Mesendoderm (in vitro differentiated cells): ENCODE measurements around the gene SLC46A3.

Experiments used
- DNase-seq: peaks from one replicate; pipeline ENCODE4 v3.0.0; 2013
- H2AK5ac ChIP-seq: 2 replicates; pipeline ENCODE4 v1.6.1; 2013; ENCODE audit warnings: low read length, inconsistent platforms
- H2BK120ac ChIP-seq: 2 replicates; pipeline ENCODE4 v1.6.1; 2013; ENCODE audit warnings: low read depth, mild to moderate bottlenecking, low read length, moderate library complexity, mixed read lengths
- H2BK15ac ChIP-seq: replicated peaks from 2 replicates; pipeline ENCODE4 v1.6.1; 2013; ENCODE audit warnings: low read depth, mild to moderate bottlenecking, moderate library complexity
- H2BK5ac ChIP-seq: 2 replicates; pipeline ENCODE4 v1.6.1; 2013; ENCODE audit warnings: low read length, inconsistent platforms
- H3K18ac ChIP-seq: 2 replicates; pipeline ENCODE4 v1.6.1; 2013; ENCODE audit warnings: mild to moderate bottlenecking, low read length, mixed read lengths
- H3K23ac ChIP-seq: one replicate; pipeline ENCODE4 v1.6.1; 2013; ENCODE audit warnings: low read length
- H3K27ac ChIP-seq: 2 replicates; pipeline ENCODE4 v1.5.1; 2013; ENCODE audit warnings: low read depth, mild to moderate bottlenecking, inconsistent platforms, low read length, moderate library complexity
- H3K27me3 ChIP-seq: 2 replicates; pipeline ENCODE4 v1.6.1; 2013; ENCODE audit warnings: low read length, control low read depth, mild to moderate bottlenecking, inconsistent platforms; ENCODE audit not compliant: insufficient read depth, poor library complexity
- H3K36me3 ChIP-seq: 2 replicates; pipeline ENCODE4 v1.6.1; 2013; ENCODE audit warnings: low read length, inconsistent platforms; ENCODE audit not compliant: control insufficient read depth, insufficient read depth
- H3K4ac ChIP-seq: one replicate; pipeline ENCODE4 v1.6.1; 2013; ENCODE audit warnings: low read depth, mild to moderate bottlenecking, low read length, moderate library complexity
- H3K4me1 ChIP-seq: 2 replicates; pipeline ENCODE4 v1.6.1; 2013; ENCODE audit warnings: low read depth, low read length, inconsistent platforms; ENCODE audit not compliant: control insufficient read depth
- H3K4me2 ChIP-seq: 2 replicates; pipeline ENCODE4 v1.6.1; 2013; ENCODE audit warnings: low read length
- H3K4me3 ChIP-seq: 2 replicates; pipeline ENCODE4 v1.5.1; 2013; ENCODE audit warnings: mild to moderate bottlenecking, low read length
- H3K56ac ChIP-seq: one replicate; pipeline ENCODE4 v1.6.1; 2013; ENCODE audit warnings: low read length
- H3K79me1 ChIP-seq: 2 replicates; pipeline ENCODE4 v1.6.1; 2013; ENCODE audit warnings: low read length, inconsistent platforms
- H3K79me2 ChIP-seq: 2 replicates; pipeline ENCODE4 v1.6.1; 2013; ENCODE audit warnings: mild to moderate bottlenecking, low read length; ENCODE audit not compliant: control insufficient read depth, insufficient read depth
- H3K9ac ChIP-seq: 2 replicates; pipeline ENCODE4 v1.6.1; 2013; ENCODE audit warnings: low read length, inconsistent platforms
- H4K5ac ChIP-seq: one replicate; pipeline ENCODE4 v1.6.1; 2013; ENCODE audit warnings: low read length
- H4K8ac ChIP-seq: one replicate; pipeline ENCODE4 v1.6.1; 2013; ENCODE audit warnings: low read depth, mild to moderate bottlenecking, control low read depth, low read length, moderate library complexity
- WGBS: extraction: QIAGEN DNeasy Blood & Tissue Kit; methylation state at CpG from one replicate; pipeline ENCODE4 v1.1.7; 2013; ENCODE audit warnings: low lambda C conversion rate, missing lambda C conversion rate; ENCODE audit not compliant: insufficient coverage; ENCODE audit errors: extremely low coverage; 5-methylcytosine and 5-hydroxymethylcytosine counted together

The SLC46A3 gene

GRCh38 chr13:28753946-28754345 lies 35.2 kb upstream of the SLC46A3 start:
- peak overlapping the region; percentile 92 for H2BK120ac ChIP-seq
- H3K27ac ChIP-seq: peak overlapping the region; percentile 56
- DNase-seq: peak; percentile 42
- H3K9ac ChIP-seq: no peak overlapping the region
- H4K8ac ChIP-seq: peak overlapping the region; percentile 94
- H3K18ac ChIP-seq: peak overlapping the region; percentile 84
- H3K79me1 ChIP-seq: no peaks in the 10 kb centered on the region
- H4K5ac ChIP-seq: peak overlapping the region; percentile 27
- peaks cover 6% of the 10 kb centered on the region for H3K4me1 ChIP-seq
- no CpG with 5 or more reads among the region's 3 CpGs for WGBS
- peak overlapping the region; percentile 65 for H2BK15ac ChIP-seq
- no peak overlapping the region for H3K4me2 ChIP-seq
- peak overlapping the region; percentile 74 for H3K4ac ChIP-seq
- H3K36me3 ChIP-seq: no peaks in the 10 kb centered on the region
- no peaks in the 10 kb centered on the region for H3K27me3 ChIP-seq
- no peak overlapping the region for H3K23ac ChIP-seq
- peak overlapping the region; percentile 82 for H2BK5ac ChIP-seq
- peak overlapping the region; percentile 75 for H2AK5ac ChIP-seq
- H3K56ac ChIP-seq: peak overlapping the region; percentile 65
- H3K79me2 ChIP-seq: no peaks in the 10 kb centered on the region
- no peak overlapping the region for H3K4me3 ChIP-seq

GRCh38 chr13:28753208-28753892 lies 34.6 kb upstream of the SLC46A3 start:
- H3K9ac ChIP-seq: no peak overlapping the region
- H3K56ac ChIP-seq: peak overlapping the region; percentile 18
- H3K18ac ChIP-seq: peak overlapping the region; percentile 98
- H3K4me1 ChIP-seq: peaks cover 6% of the 10 kb centered on the region
- H3K4ac ChIP-seq: peak overlapping the region; percentile 93
- H3K23ac ChIP-seq: no peak overlapping the region
- no peak overlapping the region for H3K4me2 ChIP-seq
- peak overlapping the region; percentile 92 for H2BK120ac ChIP-seq
- H4K5ac ChIP-seq: no peak overlapping the region
- H3K4me3 ChIP-seq: no peak overlapping the region
- H2BK15ac ChIP-seq: peak overlapping the region; percentile 4
- peak overlapping the region; percentile 82 for H2BK5ac ChIP-seq
- no CpG with 5 or more reads among the region's 5 CpGs for WGBS
- no peaks in the 10 kb centered on the region for H3K27me3 ChIP-seq
- H3K79me1 ChIP-seq: no peaks in the 10 kb centered on the region
- H2AK5ac ChIP-seq: no peak overlapping the region
- no peaks in the 10 kb centered on the region for H3K79me2 ChIP-seq
- H3K36me3 ChIP-seq: no peaks in the 10 kb centered on the region
- DNase-seq: peak; percentile 97
- H3K27ac ChIP-seq: peak overlapping the region; percentile 56
- H4K8ac ChIP-seq: no peak overlapping the region

GRCh38 chr13:28751175-28751960 lies 32.6 kb upstream of the SLC46A3 start:
- DNase-seq: peak; percentile 59

GRCh38 chr13:28750187-28751045 lies 31.6 kb upstream of the SLC46A3 start:
- Histone ChIP-seq H3K4me3 (no peak overlapping the region), H3K56ac (peak overlapping the region; percentile 37), H2BK15ac (no peak overlapping the region), H3K27me3 (no peaks in the 10 kb centered on the region), H3K27ac (no peak overlapping the region), H3K4me1 (peaks cover 6% of the 10 kb centered on the region), H4K5ac (no peak overlapping the region), H2BK120ac (peak overlapping the region; percentile 89), H3K23ac (no peak overlapping the region), H3K79me2 (no peaks in the 10 kb centered on the region), H3K36me3 (no peaks in the 10 kb centered on the region), H3K4me2 (no peak overlapping the region), H3K9ac (no peak overlapping the region), H3K4ac (no peak overlapping the region), H2BK5ac (peak overlapping the region; percentile 20), H4K8ac (no peak overlapping the region), H3K18ac (no peak overlapping the region), H2AK5ac (no peak overlapping the region), H3K79me1 (no peaks in the 10 kb centered on the region)
- no CpG with 5 or more reads among the region's 5 CpGs for WGBS
- no peak for DNase-seq

More at GRCh38 chr13:28751175-28751960, 32.6 kb upstream of the SLC46A3 start:
- no peak overlapping the region for H3K23ac ChIP-seq
- H3K4ac ChIP-seq: no peak overlapping the region
- H2BK15ac ChIP-seq: no peak overlapping the region
- H3K4me3 ChIP-seq: no peak overlapping the region
- peak overlapping the region; percentile 3 for H2AK5ac ChIP-seq
- peak overlapping the region; percentile 62 for H2BK120ac ChIP-seq
- H3K18ac ChIP-seq: no peak overlapping the region
- H3K79me1 ChIP-seq: no peaks in the 10 kb centered on the region
- H3K4me1 ChIP-seq: peaks cover 6% of the 10 kb centered on the region
- H4K8ac ChIP-seq: no peak overlapping the region
- H4K5ac ChIP-seq: no peak overlapping the region
- H3K79me2 ChIP-seq: no peaks in the 10 kb centered on the region
- H3K27me3 ChIP-seq: no peaks in the 10 kb centered on the region
- no peaks in the 10 kb centered on the region for H3K36me3 ChIP-seq
- H2BK5ac ChIP-seq: no peak overlapping the region
- no peak overlapping the region for H3K27ac ChIP-seq
- no CpG with 5 or more reads among the region's 7 CpGs for WGBS
- no peak overlapping the region for H3K4me2 ChIP-seq
- no peak overlapping the region for H3K56ac ChIP-seq
- H3K9ac ChIP-seq: no peak overlapping the region

GRCh38 chr13:28747851-28748250 lies 29.1 kb upstream of the SLC46A3 start:
- no peak overlapping the region for H3K4ac ChIP-seq
- peaks cover 3% of the 10 kb centered on the region for H3K4me1 ChIP-seq
- H2BK120ac ChIP-seq: no peak overlapping the region
- DNase-seq: no peak
- H3K36me3 ChIP-seq: no peaks in the 10 kb centered on the region
- no CpG with 5 or more reads among the region's 1 CpG for WGBS
- no peaks in the 10 kb centered on the region for H3K79me1 ChIP-seq
- H3K27me3 ChIP-seq: no peaks in the 10 kb centered on the region
- H3K18ac ChIP-seq: no peak overlapping the region
- no peak overlapping the region for H2BK15ac ChIP-seq
- H3K23ac ChIP-seq: no peak overlapping the region
- H2AK5ac ChIP-seq: no peak overlapping the region
- no peak overlapping the region for H3K56ac ChIP-seq
- no peak overlapping the region for H3K4me3 ChIP-seq
- H2BK5ac ChIP-seq: no peak overlapping the region
- no peak overlapping the region for H4K8ac ChIP-seq
- no peak overlapping the region for H3K9ac ChIP-seq
- H3K27ac ChIP-seq: no peak overlapping the region
- H4K5ac ChIP-seq: no peak overlapping the region
- H3K79me2 ChIP-seq: no peaks in the 10 kb centered on the region
- no peak overlapping the region for H3K4me2 ChIP-seq
